GM10266 (cell line): Measurements from ENCODE around the gene SSTR4.

ENCODE experiments used
- DNase-seq: peaks from one replicate; pipeline ENCODE4 v3.0.0; 2012; ENCODE audit errors: extremely low spot score
- CTCF ChIP-seq: IDR thresholded peaks from 2 replicates; pipeline ENCODE4 v1.5.1; 2012; ENCODE audit warnings: mild to moderate bottlenecking, low read depth; ENCODE audit not compliant: control insufficient read depth, insufficient read depth; ENCODE audit errors: missing control alignments

The SSTR4 gene

GRCh38 chr20:23018432-23018831 is 16.7 kb upstream of the SSTR4 start:
- DNase-seq: no peak
- no peak for TF ChIP-seq CTCF

GRCh38 chr20:23018941-23019340 is 16.2 kb upstream of the SSTR4 start:
- TF ChIP-seq CTCF: no peak
- no peak for DNase-seq

GRCh38 chr20:23019403-23019802 is 15.7 kb upstream of the SSTR4 start:
- TF ChIP-seq CTCF: no peak

GRCh38 chr20:23020230-23021018 is 14.7 kb upstream of the SSTR4 start:
- no peak for DNase-seq
- TF ChIP-seq CTCF: no peak

More at GRCh38 chr20:23019403-23019802, 15.7 kb upstream of the SSTR4 start:
- DNase-seq: no peak

- TF ChIP-seq CTCF: no peak
- no peak for DNase-seq
These were observed 13.6 kb upstream of the SSTR4 start for GRCh38 chr20:23021541-23021940.

GRCh38 chr20:23021951-23022350 is 13.2 kb upstream of the SSTR4 start:
- TF ChIP-seq CTCF: no peak
- no peak for DNase-seq

GRCh38 chr20:23022849-23023248 is 12.3 kb upstream of the SSTR4 start:
- TF ChIP-seq CTCF: no peak
- DNase-seq: no peak
